Endodermal cell (in vitro differentiated cells): ENCODE measurements around the gene ERC1. TPM values are rescaled to one million over a fixed set of nuclear protein-coding genes. Genes with fewer than 3 reads are reported as not detected.

ENCODE experiments used
- DNase-seq: peaks from one replicate; pipeline ENCODE4 v3.0.0-alpha.2; 2017
- H3K27ac ChIP-seq: 2 replicates; pipeline ENCODE4 v1.5.1; 2013; ENCODE audit warnings: mild to moderate bottlenecking, low read depth, low read length, moderate library complexity
- H3K27me3 ChIP-seq: 2 replicates; pipeline ENCODE4 v1.6.1; 2013; ENCODE audit warnings: mild to moderate bottlenecking, low read length, moderate library complexity; ENCODE audit not compliant: insufficient read depth, control insufficient read depth, poor library complexity, severe bottlenecking
- H3K36me3 ChIP-seq: 2 replicates; pipeline ENCODE4 v1.7.0; 2013; ENCODE audit warnings: mild to moderate bottlenecking, low read length, moderate library complexity; ENCODE audit not compliant: control insufficient read depth, insufficient read depth
- H3K4me1 ChIP-seq: one replicate; pipeline ENCODE4 v1.7.0; 2013; ENCODE audit warnings: low read length; ENCODE audit not compliant: control insufficient read depth, insufficient read depth
- H3K4me3 ChIP-seq: 2 replicates; pipeline ENCODE4 v1.5.1; 2013; ENCODE audit warnings: mild to moderate bottlenecking, low read length, moderate library complexity
- H3K9ac ChIP-seq: 2 replicates; pipeline ENCODE4 v1.6.1; 2013; ENCODE audit warnings: mild to moderate bottlenecking, low read length, moderate library complexity; ENCODE audit not compliant: poor library complexity, severe bottlenecking; ENCODE audit errors: extremely low read depth
- H3K9me3 ChIP-seq: 2 replicates; pipeline ENCODE4 v1.6.1; 2013; ENCODE audit warnings: mild to moderate bottlenecking, low read length, moderate library complexity; ENCODE audit not compliant: control insufficient read depth
- H3K27ac Mint-ChIP-seq: 2 replicates; pipeline ENCODE4 v1.8.0; 2020; ENCODE audit warnings: mixed read lengths
- H3K27me3 Mint-ChIP-seq: 2 replicates; pipeline ENCODE4 v1.8.0; 2021; ENCODE audit warnings: mild to moderate bottlenecking, mixed read lengths; ENCODE audit not compliant: insufficient read depth
- H3K36me3 Mint-ChIP-seq: 2 replicates; pipeline ENCODE4 v1.8.0; 2020; ENCODE audit warnings: low read depth, mixed read lengths
- H3K4me1 Mint-ChIP-seq: 2 replicates; pipeline ENCODE4 v1.8.0; 2020; ENCODE audit warnings: mixed read lengths
- H3K4me3 Mint-ChIP-seq: 2 replicates; pipeline ENCODE4 v1.8.0; 2020; ENCODE audit warnings: mild to moderate bottlenecking, moderate library complexity, mixed read lengths
- H3K9me3 Mint-ChIP-seq: 2 replicates; pipeline ENCODE4 v1.8.0; 2020; ENCODE audit warnings: mild to moderate bottlenecking, mixed read lengths
- CTCF ChIP-seq: fragments of 200-600 bp; sonication (generic); conservative IDR thresholded peaks from 2 replicates; pipeline ENCODE4 v1.5.0; 2021; ENCODE audit warnings: antibody characterized with exemption, mild to moderate bottlenecking
- WGBS, 2 experiments: methylation state at CpG; one replicate each; pipeline versions ENCODE4 v1.1.5 to v1.1.7; 2013; ENCODE audit warnings: missing lambda C conversion rate in 2 of 2, mixed read lengths in 1 of 2; ENCODE audit not compliant: insufficient coverage in 1 of 2, insufficient read length in 1 of 2; 5-methylcytosine and 5-hydroxymethylcytosine counted together
- total RNA-seq, 2 donors: library from RNA; stranded (reverse); fragmentation: NEBNext Ultra II Directional in 1 of 2; extraction: Animal tissue kit (Norgen Biotek cat#: 25700) in 1 of 2; gene quantifications; 2 replicates in 1 of 2; 3 replicates in 1 of 2; pipeline ENCODE4 v1.2.1, GENCODE V29; 2021

The ERC1 gene
- total RNA-seq, 2 donors from 2014 or later: 60.6 to 159 TPM

- no peak for TF ChIP-seq CTCF
- no peak for DNase-seq
- Histone ChIP-seq H3K27me3 (no peaks in the 10 kb centered on the region), H3K9me3 (no peaks in the 10 kb centered on the region), H3K4me1 (no peaks in the 10 kb centered on the region), H3K27ac (no peak overlapping the region), H3K4me3 (no peak overlapping the region), H3K36me3 (peaks cover 26% of the 10 kb centered on the region), H3K9ac (no peak overlapping the region)
- Mint-ChIP-seq H3K4me1 (peaks cover 3% of the 10 kb centered on the region), H3K36me3 (peaks cover 32% of the 10 kb centered on the region), H3K9me3 (no peaks in the 10 kb centered on the region), H3K4me3 (no peak overlapping the region), H3K27me3 (no peaks in the 10 kb centered on the region), H3K27ac (no peak overlapping the region)
These were observed 44.8 kb upstream of the ERC1 start for GRCh38 chr12:946212-946611.

- Histone ChIP-seq H3K4me1 (no peaks in the 10 kb centered on the region), H3K9ac (no peak overlapping the region), H3K27me3 (no peaks in the 10 kb centered on the region), H3K4me3 (no peak overlapping the region), H3K27ac (no peak overlapping the region), H3K36me3 (peaks cover 25% of the 10 kb centered on the region), H3K9me3 (no peaks in the 10 kb centered on the region)
- DNase-seq: no peak
- Mint-ChIP-seq H3K27ac (peak overlapping the region; percentile 2), H3K36me3 (peaks cover 32% of the 10 kb centered on the region), H3K4me1 (peaks cover 3% of the 10 kb centered on the region), H3K27me3 (no peaks in the 10 kb centered on the region), H3K4me3 (no peak overlapping the region), H3K9me3 (no peaks in the 10 kb centered on the region)
- no peak for TF ChIP-seq CTCF
- 90 to 91% methylated on average over 6 of the region's 6 CpGs for WGBS, 2 experiments
These were observed 44.4 kb upstream of the ERC1 start for GRCh38 chr12:946631-947030.

GRCh38 chr12:948238-948637 is 42.8 kb upstream of the ERC1 start:
- H3K4me3 ChIP-seq: peak overlapping the region; percentile 97
- H3K9ac ChIP-seq: peak overlapping the region; percentile 93

More at GRCh38 chr12:948238-948637, 42.8 kb upstream of the ERC1 start:
- 94 to 96% methylated on average over 9 of the region's 9 CpGs for WGBS, 2 experiments
- DNase-seq: no peak
- Mint-ChIP-seq H3K9me3 (no peaks in the 10 kb centered on the region), H3K4me1 (peaks cover 4% of the 10 kb centered on the region), H3K27ac (peak overlapping the region; percentile 45), H3K27me3 (no peaks in the 10 kb centered on the region), H3K4me3 (peak overlapping the region; percentile 88), H3K36me3 (peaks cover 20% of the 10 kb centered on the region)
- Histone ChIP-seq H3K4me1 (no peaks in the 10 kb centered on the region), H3K36me3 (peaks cover 11% of the 10 kb centered on the region), H3K27ac (no peak overlapping the region), H3K27me3 (no peaks in the 10 kb centered on the region), H3K9me3 (no peaks in the 10 kb centered on the region)
- TF ChIP-seq CTCF: no peak
